HG02970 (cell line): ENCODE data around the gene ZDHHC5.
A peak's percentile ranks its signal among the peaks of the same experiment; 100 is the strongest.
"Not testable (repeated sequence)": the region's sequence is repeated elsewhere in the genome, so short reads cannot be mapped to it uniquely, and the experiment has no call there.

ENCODE experiments used
- ATAC-seq: cut with Tn5 transposase; IDR thresholded peaks from one replicate; pipeline ENCODE4 v1.9.1; 2021; ENCODE audit warnings: mild to moderate bottlenecking, moderate library complexity, moderate number of reproducible peaks; ENCODE audit not compliant: unreplicated experiment, low FRiP score

ZDHHC5 gene

GRCh38 chr11:57662893-57663292 is 5.0 kb upstream of the ZDHHC5 start:
- ATAC-seq, result no peak

DNA sequence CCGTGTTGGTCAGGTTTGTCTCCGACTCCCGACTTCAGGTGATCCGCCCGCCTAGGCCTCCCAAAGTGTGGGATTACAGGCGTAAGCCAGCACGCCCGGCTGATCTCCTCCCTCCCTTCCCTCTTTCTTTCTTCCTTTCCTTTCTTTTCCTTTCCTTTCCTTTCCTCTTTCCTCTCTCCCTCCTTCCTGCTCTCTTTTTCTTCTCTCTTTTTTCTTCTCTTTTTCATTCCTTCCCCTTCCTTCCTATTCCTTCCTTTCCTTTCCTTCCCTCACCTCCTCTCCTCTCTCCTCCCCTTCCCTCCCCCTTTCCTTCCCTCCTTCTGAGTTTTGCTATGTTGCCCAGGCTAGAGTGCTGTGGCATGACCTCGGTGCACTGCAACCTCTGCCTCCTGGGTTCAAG is 3.9 kb upstream of the ZDHHC5 start:
- ATAC-seq, result no peak

- ATAC-seq, result peak; percentile 72
Measured at GRCh38 chr11:57667117-57667735, 688 bp upstream of the ZDHHC5 start.

- no peak for ATAC-seq
Measured at GRCh38 chr11:57668434-57668782, 494 bp downstream of the ZDHHC5 start.

- ATAC-seq, result no peak
Measured at GRCh38 chr11:57674251-57674650, 6.3 kb downstream of the ZDHHC5 start.

- ATAC-seq, result no peak
Measured at GRCh38 chr11:57675176-57675941, 7.4 kb downstream of the ZDHHC5 start.

GRCh38 chr11:57679396-57679795 is 11.5 kb downstream of the ZDHHC5 start:
- ATAC-seq, result no peak

DNA sequence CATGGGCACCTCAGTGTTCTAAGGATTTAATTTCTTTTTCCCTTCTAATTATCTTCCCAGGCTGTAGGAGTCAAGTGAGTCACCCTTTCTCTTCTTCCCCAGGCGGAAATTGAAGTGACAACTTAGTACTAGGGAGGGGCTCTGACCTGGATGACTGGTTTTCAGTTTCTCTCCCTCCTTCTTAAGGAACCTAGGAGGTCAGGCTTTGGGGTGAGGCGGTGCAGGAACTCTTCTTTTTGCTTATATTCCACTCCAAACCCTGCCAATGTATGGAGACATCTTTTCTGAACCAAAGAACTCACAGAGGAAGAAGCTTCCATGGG is 12.6 kb downstream of the ZDHHC5 start:
- no peak for ATAC-seq

- ATAC-seq, result no peak
Measured at GRCh38 chr11:57681168-57681567, 13.3 kb downstream of the ZDHHC5 start.

DNA sequence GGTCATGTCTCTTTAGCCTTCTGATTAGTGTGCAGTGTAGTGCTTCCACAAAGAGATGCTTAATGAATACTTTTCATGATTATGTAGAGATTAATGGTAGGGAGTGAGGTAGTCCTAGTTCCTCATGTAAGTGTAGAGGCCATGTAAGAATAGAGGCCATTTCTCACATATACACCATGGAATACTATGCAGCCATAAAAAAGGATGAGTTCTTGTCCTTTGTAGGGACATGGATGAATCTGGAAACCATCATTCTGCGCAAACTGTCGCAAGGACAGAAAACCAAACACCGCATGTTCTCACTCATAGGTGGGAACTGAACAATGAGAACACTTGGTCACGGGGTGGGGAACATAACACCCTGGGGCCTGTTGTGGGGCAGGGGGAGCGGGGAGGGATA is 22.6 kb downstream of the ZDHHC5 start:
- not testable (repeated sequence) for ATAC-seq

DNA sequence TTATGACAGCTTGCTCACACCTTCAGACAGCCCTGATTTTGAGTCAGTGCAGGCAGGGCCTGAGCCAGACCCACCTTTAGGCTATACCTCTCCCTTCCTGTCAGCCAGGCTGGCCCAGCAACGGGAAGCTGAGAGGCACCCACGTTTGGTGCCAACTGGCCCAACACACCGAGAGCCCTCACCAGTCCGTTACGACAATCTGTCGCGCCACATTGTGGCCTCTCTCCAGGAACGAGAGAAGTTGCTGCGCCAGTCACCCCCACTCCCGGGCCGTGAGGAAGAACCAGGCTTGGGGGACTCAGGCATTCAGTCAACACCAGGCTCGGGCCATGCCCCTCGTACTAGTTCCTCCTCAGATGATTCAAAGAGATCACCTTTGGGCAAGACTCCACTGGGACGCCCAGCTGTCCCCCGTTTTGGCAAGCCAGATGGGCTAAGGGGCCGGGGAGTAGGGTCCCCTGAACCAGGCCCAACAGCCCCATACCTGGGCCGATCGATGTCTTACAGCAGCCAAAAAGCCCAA is 31.0 kb downstream of the ZDHHC5 start:
- ATAC-seq, result no peak

DNA sequence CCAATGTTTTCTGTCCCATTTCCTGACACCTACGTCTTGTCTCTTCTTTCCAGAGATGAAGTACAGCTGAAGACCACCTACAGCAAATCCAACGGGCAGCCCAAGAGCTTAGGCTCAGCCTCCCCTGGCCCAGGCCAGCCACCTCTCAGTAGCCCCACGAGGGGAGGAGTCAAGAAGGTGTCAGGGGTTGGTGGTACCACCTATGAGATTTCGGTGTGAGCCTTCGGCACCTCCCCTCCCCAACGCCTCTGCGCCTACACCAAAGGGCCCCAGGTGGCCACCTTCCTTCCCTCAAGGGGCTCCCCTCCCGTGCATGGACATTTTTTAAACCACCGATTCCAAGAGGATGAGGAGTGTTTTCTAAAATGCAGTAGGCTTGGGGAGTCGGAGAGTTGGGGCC is 31.9 kb downstream of the ZDHHC5 start:
- ATAC-seq, result no peak

DNA sequence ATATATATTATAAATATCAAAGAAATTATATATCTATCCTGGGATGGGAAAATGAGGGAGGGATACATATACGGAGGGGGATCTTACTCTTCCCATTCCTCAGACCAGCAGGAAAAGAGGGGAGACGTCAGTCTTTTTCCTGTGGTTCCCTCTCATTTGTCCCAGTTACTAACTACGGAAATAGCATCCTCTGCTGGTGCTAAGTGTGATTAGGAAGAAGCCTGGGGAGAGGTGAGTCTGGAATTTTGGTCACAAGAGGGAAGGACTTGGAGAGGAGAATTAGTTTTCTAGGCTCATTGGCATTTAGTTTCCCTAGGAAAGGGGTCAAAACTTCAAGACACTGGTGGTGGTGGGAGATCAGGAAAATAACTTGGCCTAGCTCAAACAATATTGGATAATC is 32.5 kb downstream of the ZDHHC5 start:
- ATAC-seq, result no peak

DNA sequence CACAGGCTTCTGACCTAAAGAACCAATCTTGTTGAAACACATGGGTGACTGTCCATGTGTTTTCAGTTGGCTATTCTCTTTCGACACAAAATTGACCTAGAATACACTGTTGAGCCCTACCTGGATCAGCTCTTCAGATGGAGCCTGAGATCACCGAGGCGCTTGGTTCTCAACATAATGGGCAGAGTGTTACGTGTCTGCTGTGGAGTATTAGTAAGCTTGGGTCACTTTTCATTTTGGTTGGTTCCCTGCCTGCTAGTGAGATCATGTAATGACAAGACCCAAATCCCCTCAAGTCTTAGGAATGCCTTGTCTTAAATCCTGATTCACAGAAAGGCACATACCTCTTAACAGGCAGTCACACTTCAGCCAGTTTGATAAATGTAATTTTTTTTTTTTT is 35.4 kb downstream of the ZDHHC5 start:
- no peak for ATAC-seq

DNA sequence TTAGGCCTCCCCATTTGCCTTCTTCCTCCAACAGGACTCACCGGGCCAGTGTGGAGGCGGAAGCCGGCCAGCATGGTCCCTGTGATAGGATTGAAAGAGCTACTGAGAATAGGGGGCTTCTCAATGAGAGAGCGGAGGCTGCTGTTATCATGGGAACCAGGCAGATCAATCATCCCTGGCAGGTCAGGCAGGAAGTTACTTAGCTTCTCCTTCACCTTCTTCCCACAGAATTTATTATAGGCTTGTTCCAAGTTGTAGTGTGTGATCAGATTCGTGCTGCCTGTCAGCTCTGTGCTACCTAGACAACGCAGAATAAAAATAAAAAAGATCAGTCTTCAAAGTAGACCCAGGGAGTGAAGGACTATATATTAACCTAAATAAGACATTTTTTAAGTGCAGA is 37.0 kb downstream of the ZDHHC5 start:
- no peak for ATAC-seq

- not testable (repeated sequence) for ATAC-seq
Measured at GRCh38 chr11:57705432-57705831, 37.5 kb downstream of the ZDHHC5 start.

DNA sequence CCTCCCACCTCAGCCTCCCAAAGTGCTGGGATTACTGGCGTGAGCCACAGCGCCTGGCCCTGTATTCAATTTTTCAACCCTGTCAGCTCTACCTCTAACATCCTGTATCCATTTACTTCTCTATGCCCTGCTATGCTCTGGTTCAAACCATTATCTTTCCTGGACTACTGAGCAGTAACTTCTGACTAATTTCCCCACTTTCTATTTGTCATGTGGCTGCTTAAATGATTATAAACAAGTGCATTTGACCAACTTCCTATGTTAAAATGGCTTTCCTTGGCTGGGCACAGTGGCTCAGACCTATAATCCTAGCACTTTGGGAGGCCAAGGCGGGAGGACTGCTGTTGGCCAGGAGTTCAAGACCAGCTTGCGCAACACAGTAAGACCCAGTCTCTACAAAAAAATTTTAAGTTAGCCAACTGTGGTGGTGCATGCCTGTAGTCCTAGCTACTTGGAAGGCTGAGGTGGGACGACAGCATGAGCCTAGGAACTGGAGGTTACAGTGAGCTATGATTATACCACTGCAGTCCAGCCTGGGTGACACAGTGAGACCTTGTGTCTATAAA is 42.0 kb downstream of the ZDHHC5 start:
- ATAC-seq, result no peak

GRCh38 chr11:57711414-57712255 is 43.7 kb downstream of the ZDHHC5 start, which contains the start of gene MED19:
MED19 (minus strand) TSS chr11:57712215; CDS start chr11:57712179, 36 bp downstream.
- peak; percentile 48 for ATAC-seq

DNA sequence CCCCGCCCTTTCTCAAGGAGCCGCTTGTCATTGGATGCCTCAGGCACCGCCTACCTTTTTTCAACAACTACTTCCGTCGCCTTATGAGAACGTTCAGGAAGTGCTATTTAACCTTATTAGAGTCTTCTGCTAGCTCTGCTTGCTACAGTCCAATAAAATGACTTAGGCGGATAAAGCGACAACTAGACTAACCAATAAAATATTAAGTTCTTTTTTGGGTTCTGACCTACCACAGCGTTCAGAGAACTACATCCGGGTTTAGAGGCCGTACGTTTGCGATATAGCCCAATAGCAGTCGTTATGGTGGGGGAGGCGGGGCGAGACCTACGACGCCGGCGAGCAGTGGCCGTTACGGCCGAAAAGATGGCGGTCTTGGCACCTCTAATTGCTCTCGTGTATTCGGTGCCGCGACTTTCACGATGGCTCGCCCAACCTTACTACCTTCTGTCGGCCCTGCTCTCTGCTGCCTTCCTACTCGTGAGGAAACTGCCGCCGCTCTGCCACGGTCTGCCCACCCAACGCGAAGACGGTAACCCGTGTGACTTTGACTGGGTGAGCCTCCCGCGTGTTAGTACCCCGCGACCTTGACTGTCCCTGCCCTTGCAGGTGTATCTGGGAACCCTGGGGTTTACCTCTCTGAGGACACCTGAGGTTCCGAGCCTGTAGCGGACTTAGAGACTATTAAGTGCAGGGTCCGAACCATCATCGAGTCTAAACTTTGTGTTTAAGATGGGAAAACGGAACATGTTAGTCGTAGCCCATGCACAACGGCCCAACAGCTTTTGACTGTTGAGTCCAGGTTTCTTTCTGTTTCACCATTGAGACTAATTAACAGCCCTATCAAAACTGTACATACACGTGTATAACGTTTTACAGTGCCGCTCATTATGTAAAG is 44.6 kb downstream of the ZDHHC5 start, which contains the start of gene TMX2:
Gene TMX2, plus strand, starts transcription at position 338 of the 895 bp plus-strand sequence. Its CDS starts 26 bp downstream, at position 364.
- peak; percentile 94 for ATAC-seq

- no peak for ATAC-seq
Measured at GRCh38 chr11:57713835-57714234, 45.9 kb downstream of the ZDHHC5 start.
